NCI-H187 treated with DMSO at 0.1 percent for 48 hours (cell line): ENCODE measurements around the gene PRSS1.
"Not testable (repeated sequence)": the region's sequence is repeated elsewhere in the genome, so short reads cannot be mapped to it uniquely, and the experiment has no call there.

ENCODE experiments used
- DNase-seq: peaks from one replicate; lab custom pipeline; 2025; lab: John Stamatoyannopoulos, UW

PRSS1 gene

GRCh38 chr7:142749218-142749993, at the start of gene PRSS1:
PRSS1 (plus strand) TSS chr7:142749472; CDS start chr7:142749485, 13 bp downstream.
- peak; percentile 48 for DNase-seq

DNA sequence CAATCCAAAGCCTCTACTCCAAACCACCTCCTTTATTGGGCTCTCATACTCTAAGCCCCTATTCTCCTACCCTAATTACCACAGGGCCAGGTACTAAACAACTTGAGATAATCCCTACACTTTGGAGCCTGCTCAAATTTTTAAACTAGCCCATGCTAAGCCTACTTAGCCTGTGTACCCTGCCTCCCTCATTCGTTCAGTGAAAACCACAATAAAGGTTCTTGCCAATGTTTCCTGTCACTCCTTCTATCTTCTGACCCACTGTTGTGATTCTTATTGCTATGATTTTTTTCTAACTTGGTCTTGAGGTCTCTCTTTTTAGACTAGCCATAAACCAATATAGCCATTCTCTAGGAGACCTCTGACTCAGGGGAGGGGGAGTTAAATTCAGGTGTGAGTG, 48.3 kb upstream of the PRSS1 start:
- DNase-seq = not testable (repeated sequence)

DNA sequence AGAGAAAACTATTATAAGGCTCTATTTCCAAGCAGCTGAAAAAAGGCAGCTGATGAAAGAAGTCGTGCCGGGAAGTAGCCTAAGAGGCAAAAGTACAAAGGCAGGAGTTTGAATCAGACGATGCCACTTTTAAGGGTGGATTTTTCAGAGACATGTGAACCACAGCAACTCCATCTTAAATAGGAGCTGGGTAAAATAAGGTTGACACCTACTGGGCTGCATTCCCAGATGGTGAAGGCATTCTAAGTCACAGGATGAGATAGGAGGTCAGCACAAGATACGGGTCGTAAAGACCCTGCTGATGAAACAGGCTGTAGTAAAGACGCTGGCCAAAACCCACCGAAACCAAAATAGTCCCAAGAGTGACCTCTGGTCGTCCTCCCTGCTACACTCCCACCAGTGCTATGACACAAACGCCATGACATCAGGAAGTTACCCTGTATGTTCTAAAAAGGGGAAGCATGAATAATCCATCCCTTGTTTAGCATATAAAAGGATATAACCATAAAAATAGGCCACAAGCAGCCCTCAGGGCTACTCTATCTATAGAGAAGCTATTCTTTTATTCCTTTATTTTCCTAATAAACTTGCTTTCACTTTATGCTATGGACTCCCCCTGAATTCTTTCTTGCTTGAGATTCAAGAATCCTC, 45.5 kb upstream of the PRSS1 start:
- no peak for DNase-seq

DNA sequence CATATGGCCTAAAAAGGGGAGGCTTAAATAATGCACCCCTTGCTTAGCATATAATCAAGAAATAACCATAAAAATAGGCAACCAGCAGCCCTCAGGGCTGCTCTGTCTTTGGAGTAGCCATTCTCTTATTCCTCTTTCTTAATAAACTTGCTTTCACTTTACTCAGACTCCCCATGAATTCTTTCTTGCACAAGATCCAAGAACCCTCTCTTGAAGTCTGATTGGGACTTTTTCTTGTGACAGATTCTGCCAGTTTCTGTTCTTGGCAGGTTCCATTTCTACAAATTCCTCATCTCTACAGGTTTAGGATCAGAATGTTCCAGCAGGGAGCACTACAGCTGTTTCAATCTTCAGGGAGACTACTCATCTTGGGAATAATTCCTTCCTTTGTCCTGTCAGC, 40.5 kb upstream of the PRSS1 start:
- DNase-seq = not testable (repeated sequence)

- DNase-seq = no peak
Measured at GRCh38 chr7:142709921-142710320, 39.4 kb upstream of the PRSS1 start.

- DNase-seq = no peak
Measured at GRCh38 chr7:142711196-142711595, 38.1 kb upstream of the PRSS1 start.

- no peak for DNase-seq
Measured at GRCh38 chr7:142711746-142712616, 37.3 kb upstream of the PRSS1 start.

GRCh38 chr7:142712617-142712957, 36.7 kb upstream of the PRSS1 start:
- DNase-seq = no peak

DNA sequence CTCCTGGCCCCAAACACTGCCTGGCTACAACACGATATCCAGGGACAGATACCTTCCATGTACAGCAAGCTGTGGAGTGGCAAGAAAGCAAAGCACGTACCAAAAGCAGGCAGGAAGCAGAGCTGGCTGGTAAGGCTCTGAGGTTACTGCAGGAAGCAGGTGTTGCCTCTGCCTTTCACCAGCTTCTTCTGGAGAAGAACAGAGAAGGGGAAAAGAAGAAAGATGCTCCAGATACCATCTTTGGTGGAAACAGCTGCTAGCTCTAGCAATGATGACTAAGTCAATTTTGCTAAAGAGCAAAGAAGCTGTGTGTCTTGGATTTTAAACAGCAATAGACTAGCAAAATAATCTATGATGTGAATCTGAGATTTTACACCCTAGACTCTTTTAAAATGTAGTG, 34.9 kb upstream of the PRSS1 start:
- no peak for DNase-seq

DNA sequence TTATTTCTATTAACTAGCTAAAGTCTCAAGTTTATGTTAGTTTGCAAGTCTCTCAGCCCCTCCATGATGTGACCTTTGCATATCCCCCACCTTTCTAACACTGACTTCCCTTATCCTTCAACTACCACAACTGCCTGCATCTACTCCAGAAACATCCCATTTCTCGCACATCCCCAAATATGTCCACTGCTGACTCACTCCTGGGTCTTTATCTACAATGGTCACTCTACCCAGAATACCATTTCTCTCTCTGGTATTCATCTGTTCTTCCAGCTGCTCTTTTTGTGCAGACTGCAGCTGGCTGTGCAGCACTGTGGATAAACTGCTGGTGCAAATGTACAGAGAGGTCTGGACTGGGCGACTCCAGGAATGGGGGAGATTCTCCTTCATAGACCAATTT, 32.7 kb upstream of the PRSS1 start:
- DNase-seq = no peak

- no peak for DNase-seq
Measured at GRCh38 chr7:142717453-142717852, 31.8 kb upstream of the PRSS1 start.

DNA sequence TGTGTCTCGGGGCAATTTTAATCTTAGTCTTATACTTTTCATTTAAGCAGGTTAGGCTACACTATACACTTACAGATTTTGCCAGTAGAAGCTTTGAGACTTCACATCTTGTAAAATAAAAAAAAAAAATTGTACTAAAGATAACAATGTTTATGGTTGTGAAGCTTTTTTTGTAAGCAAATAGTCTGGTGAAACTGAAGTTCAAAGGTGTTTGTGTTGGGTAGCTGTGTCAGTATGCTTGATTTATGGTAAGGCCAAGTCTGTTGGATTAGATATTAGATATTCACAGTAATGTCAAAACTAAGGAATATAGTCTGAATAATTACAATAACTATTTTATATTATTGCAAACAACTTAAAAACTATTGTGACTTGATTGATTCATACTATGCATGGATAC, 31.0 kb upstream of the PRSS1 start:
- no peak for DNase-seq

- DNase-seq = no peak
Measured at GRCh38 chr7:142720172-142720773, 29.0 kb upstream of the PRSS1 start.

DNA sequence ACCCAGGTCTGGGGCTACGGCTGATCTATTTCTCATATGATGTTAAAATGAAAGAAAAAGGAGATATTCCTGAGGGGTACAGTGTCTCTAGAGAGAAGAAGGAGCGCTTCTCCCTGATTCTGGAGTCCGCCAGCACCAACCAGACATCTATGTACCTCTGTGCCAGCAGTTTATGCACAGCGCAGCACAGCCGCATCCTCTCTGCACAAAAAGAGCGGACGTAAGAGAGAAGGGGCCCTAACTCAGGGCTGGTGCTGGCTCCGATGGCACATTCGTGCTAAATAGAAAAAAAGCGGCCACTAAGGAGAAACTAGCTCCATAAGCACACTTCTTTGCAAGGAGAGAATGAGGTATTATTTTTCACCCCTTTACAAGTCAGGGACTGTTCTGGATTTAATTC, 28.3 kb upstream of the PRSS1 start:
- DNase-seq = no peak

DNA sequence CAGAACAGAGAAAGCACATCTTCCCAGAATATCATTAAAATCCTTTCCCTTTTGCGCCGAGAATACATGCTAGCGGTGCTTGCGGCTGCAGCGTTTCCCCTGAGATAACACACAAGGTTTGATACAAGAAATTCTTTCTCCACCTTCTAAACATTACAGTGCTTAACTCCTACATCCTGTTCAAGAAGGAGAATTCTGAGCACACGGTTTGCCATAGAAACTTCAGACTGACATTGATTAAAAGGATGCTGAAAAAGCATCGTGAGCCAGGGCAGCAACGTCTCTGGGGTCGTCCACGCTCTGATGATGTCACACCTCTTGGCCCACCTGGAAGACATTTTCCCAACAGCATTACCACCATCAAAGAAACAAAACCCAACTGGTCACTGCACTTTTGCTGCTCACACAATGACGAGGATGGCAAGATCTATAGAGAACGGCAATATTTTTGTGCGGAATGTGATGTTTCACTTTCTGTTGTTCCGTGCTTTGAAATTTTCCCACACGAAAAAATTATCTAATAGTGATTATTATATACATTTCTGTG, 27.0 kb upstream of the PRSS1 start:
- no peak for DNase-seq

DNA sequence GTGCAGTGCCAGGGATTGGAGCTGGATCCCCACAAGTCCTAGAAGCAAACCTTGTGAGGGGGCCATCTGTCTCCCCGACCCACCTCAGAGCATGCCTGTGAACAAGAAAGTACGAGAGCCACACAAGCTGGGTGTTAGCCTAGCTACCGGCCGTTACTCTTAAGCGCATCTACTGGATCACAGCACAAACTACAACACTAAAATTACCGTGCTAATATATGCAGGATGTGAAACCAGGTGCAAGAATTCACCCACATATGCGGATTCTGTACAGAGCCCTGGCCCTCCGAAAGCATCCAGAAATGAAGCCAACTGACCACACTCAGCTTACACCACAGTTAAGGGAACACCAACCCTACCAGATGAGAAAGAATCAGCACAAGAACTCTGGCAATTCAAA, 16.0 kb upstream of the PRSS1 start:
- DNase-seq = no peak

- no peak for DNase-seq
Measured at GRCh38 chr7:142739923-142740492, 9.3 kb upstream of the PRSS1 start.

DNA sequence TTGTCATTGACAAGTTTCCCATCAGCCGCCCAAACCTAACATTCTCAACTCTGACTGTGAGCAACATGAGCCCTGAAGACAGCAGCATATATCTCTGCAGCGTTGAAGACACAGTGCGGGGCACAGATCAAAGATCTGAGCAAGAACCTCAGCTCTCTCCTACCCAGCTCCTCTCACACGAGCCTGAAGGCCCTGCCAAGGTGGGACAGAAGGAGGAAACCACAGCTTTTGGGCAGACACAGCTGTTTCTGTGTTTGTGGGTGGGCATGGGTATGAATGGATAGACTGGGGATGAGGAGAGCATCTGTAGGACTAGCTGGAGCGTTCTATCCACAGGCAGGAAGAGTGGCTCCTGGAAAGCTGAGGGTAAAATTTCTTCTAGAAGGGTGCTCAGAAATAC, 8.5 kb upstream of the PRSS1 start:
- no peak for DNase-seq

DNA sequence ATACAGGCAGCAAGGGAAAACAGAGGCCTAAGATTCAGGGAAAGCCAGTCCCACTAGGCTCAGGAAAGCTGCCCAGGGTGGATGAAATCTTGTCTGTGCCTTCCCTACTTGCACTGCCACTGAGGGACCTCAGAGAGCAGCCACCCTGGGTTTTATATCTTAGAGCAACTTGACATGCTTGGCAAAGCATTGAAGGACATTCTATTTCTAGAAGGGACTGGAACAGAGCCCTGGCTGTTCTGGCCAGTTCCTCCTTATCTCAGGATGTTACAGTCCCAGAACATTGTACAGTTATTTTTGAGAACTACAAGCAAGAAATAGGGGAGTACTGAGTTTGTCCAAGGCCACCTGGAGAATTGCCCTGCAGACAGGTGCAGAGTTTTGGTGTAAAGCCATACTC, 7.3 kb upstream of the PRSS1 start:
- not testable (repeated sequence) for DNase-seq

GRCh38 chr7:142745091-142745635, 4.1 kb upstream of the PRSS1 start:
- no peak for DNase-seq

DNA sequence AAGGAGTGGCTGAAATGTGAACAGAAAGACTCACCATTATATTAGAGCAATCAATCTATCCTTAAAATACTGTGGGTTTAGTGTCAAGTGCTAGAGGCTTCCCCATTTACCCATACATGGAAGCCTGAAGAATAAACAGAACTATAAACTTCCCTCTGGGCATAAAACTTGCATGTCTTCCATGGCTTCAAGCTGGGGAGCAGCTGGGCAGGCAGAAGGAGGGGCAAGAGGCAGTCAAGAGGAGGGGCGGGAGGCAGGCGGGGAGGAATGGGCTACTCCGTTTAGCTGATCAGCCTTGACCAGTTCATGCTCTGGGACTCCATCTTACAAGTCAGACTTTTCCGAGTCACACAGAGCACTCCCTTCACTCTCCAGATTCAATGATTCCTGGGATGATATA, 3.5 kb upstream of the PRSS1 start:
- DNase-seq = no peak

DNA sequence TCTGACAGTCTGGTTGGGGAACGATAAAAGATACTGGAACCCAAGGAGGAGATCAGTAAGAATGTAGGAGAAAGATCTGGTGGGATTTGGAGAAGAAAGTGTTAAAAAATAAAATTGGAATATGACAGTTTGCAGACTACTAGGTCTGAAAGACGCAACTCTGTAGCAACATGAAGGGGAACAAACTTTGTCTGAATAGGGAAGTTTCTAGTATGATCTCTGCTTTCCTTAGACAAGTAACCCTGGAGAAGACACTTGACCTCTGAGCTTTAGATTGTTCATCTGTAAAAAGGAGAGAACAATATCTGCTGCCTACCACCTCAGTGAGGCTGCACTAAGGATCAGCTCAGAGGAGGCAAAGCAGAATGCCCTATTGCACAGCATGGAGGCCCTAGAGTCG, 3.0 kb upstream of the PRSS1 start:
- no peak for DNase-seq
